ENCODE data around the gene IL25.

- no peak for TF ChIP-seq CTCF (conservative IDR thresholded peaks at IDR 0.05; ENCODE audit: low read depth, low read length)
- no peak for TF ChIP-seq MAFK (IDR thresholded peaks at IDR 0.05; ENCODE audit: low read depth, low read length)
- TF ChIP-seq MAZ (IDR thresholded peaks at IDR 0.05; ENCODE audit: borderline replicate concordance, low read depth, low read length) = no peak
- TF ChIP-seq POLR2A (IDR thresholded peaks at IDR 0.05; ENCODE audit: low read depth, low read length) = no peak
- TF ChIP-seq RAD21 (IDR thresholded peaks at IDR 0.05; ENCODE audit: low read length) = no peak
- no peak for TF ChIP-seq RFX5 (IDR thresholded peaks at IDR 0.05; ENCODE audit: low read depth, low read length)
Measured at GRCh38 chr14:23370221-23370620, 2.4 kb upstream of the IL25 start.
